Upper lobe of left lung (tissue), 6 donors: Measurements from ENCODE around the gene LASP1. TPM values are rescaled to one million over a fixed set of nuclear protein-coding genes. Genes with fewer than 3 reads are reported as not detected.

Source experiments
- ATAC-seq, 2 donors: fragments of 200-7000 bp; cut with Tn5 transposase; one replicate each; pipeline ENCODE4 v1.9.1; 2022; ENCODE audit warnings: mild to moderate bottlenecking in 2 of 2, moderate library complexity in 2 of 2; ENCODE audit not compliant: low FRiP score in 2 of 2
- DNase-seq, 2 donors: peaks; one replicate each; pipeline ENCODE4 v3.0.0-alpha.2; 2019 to 2020
- H3K27ac ChIP-seq, 4 donors: fragments of 200-600 bp; sonication (generic); one replicate each; pipeline ENCODE4 v1.5.1; 2016 to 2019
- H3K27me3 ChIP-seq, 4 donors: fragments of 200-600 bp; sonication (generic); one replicate each; pipeline ENCODE4 v1.5.1; 2017 to 2019
- H3K36me3 ChIP-seq, 4 donors: fragments of 200-600 bp; sonication (generic); one replicate each; pipeline ENCODE4 v1.5.1; 2016 to 2019
- H3K4me1 ChIP-seq, 4 donors: fragments of 200-600 bp; sonication (generic); one replicate each; pipeline ENCODE4 v1.5.1; 2018 to 2019
- H3K4me3 ChIP-seq, 4 donors: fragments of 200-600 bp; sonication (generic); one replicate each; pipeline ENCODE4 v1.5.1; 2017 to 2019; ENCODE audit warnings: mild to moderate bottlenecking in 2 of 4, moderate library complexity in 1 of 4
- H3K9me3 ChIP-seq, 4 donors: fragments of 200-600 bp; sonication (generic); one replicate each; pipeline ENCODE4 v1.5.1; 2018 to 2019
- CTCF ChIP-seq, 6 experiments: fragments of 450-650 bp in 4 of 6; fragments of 200-600 bp in 2 of 6; sonication (generic) in 2 of 6; IDR thresholded peaks; one replicate each; pipeline ENCODE4 v1.5.1; 2016 to 2019; ENCODE audit warnings: antibody characterized with exemption in 6 of 6
- EP300 ChIP-seq, 4 donors: sonication (generic); formaldehyde crosslinking; IDR thresholded peaks; one replicate each; pipeline ENCODE4 v1.5.1; 2017; ENCODE audit warnings: antibody characterized with exemption in 4 of 4, control low read depth in 2 of 4
- POLR2A ChIP-seq, 4 donors: fragments of 450-650 bp; IDR thresholded peaks; one replicate each; pipeline ENCODE4 v1.5.1; 2016 to 2017; ENCODE audit warnings: antibody characterized with exemption in 4 of 4, mild to moderate bottlenecking in 2 of 4
- POLR2AphosphoS5 ChIP-seq, 2 donors: sonication (generic); formaldehyde crosslinking; IDR thresholded peaks; one replicate each; pipeline ENCODE4 v1.5.1; 2017; ENCODE audit warnings: antibody characterized with exemption in 2 of 2
- WGBS, 2 donors: methylation state at CpG; one replicate each; pipeline ENCODE4 v1.1.5; 2017 to 2018; 5-methylcytosine and 5-hydroxymethylcytosine counted together
- total RNA-seq, 6 donors: library from RNA; depleted of rRNA in 4 of 6; stranded (reverse); fragments of >200 nt in 4 of 6; gene quantifications; one replicate each; pipeline versions ENCODE4 v1.1.0 to v1.2.1, GENCODE V29; 2016 to 2021
- donor health status: DM: no; HTN: no; CAD: no; lungs with moderate emphysema.
- donor health status: DM: no; HTN: yes; CAD: no; lungs with severe emphysema.

The LASP1 gene
- total RNA-seq, 6 donors from 2014 or later, result 97.9 to 168 (median 149) TPM

- ATAC-seq, result no peak
- DNase-seq, result no peak
- peaks cover 0 to 2% (median 0%) of the 10 kb centered on the region in 4 donors for H3K9me3 ChIP-seq
- no peak overlapping the region for H3K4me3 ChIP-seq
- H3K27ac ChIP-seq, result no peak overlapping the region
- TF ChIP-seq POLR2AphosphoS5 (IDR thresholded peaks at IDR 0.05) (no peak), EP300 (IDR thresholded peaks at IDR 0.05) (no peak), CTCF (IDR thresholded peaks at IDR 0.05) (no peak), POLR2A (IDR thresholded peaks at IDR 0.05) (no peak)
- H3K27me3 ChIP-seq, result no peaks in the 10 kb centered on the region
- WGBS, 2 donors, result 75 to 80% methylated on average over 11 of the region's 11 CpGs
- peaks cover 6 to 16% (median 8%) of the 10 kb centered on the region in 4 donors for H3K4me1 ChIP-seq
- H3K36me3 ChIP-seq, result no peaks in the 10 kb centered on the region
These were observed 5.0 kb upstream of the LASP1 start for GRCh38 chr17:38864636-38865398.

GRCh38 chr17:38867179-38867967 is 2.5 kb upstream of the LASP1 start:
- WGBS, 2 donors, result 38 to 43% methylated on average over 29 to 31 of the region's 31 CpGs
- peak overlapping the region in 3 of 4 donors; percentile 97 to 99 (median 97) for H3K4me3 ChIP-seq

GRCh38 chr17:38867968-38868816 is 1.7 kb upstream of the LASP1 start:
- peak in 1 of 2 donors; percentile 10 for ATAC-seq
- no peak for DNase-seq
- no peaks in the 10 kb centered on the region for H3K36me3 ChIP-seq
- peaks cover 24 to 37% (median 28%) of the 10 kb centered on the region in 4 donors for H3K4me1 ChIP-seq
- H3K27me3 ChIP-seq, result no peaks in the 10 kb centered on the region
- TF ChIP-seq POLR2AphosphoS5 (IDR thresholded peaks at IDR 0.05), result no peak
- no peak for TF ChIP-seq CTCF (IDR thresholded peaks at IDR 0.05)
- TF ChIP-seq POLR2A (IDR thresholded peaks at IDR 0.05), result no peak
- TF ChIP-seq EP300 (IDR thresholded peaks at IDR 0.05), result no peak
- peak overlapping the region in 3 of 4 donors; percentile 97 to 99 (median 97) for H3K4me3 ChIP-seq
- WGBS, 2 donors, result 26 to 29% methylated on average over 25 of the region's 25 CpGs
- H3K27ac ChIP-seq, result peak overlapping the region; percentile 93 to 99 (median 98)
- H3K9me3 ChIP-seq, result peaks cover 0 to 3% (median 0%) of the 10 kb centered on the region in 4 donors

More at GRCh38 chr17:38867179-38867967, 2.5 kb upstream of the LASP1 start:
- Histone ChIP-seq H3K36me3 (no peaks in the 10 kb centered on the region), H3K27ac (peak overlapping the region; percentile 93 to 99 (median 98)), H3K27me3 (no peaks in the 10 kb centered on the region), H3K9me3 (peaks cover 0 to 3% (median 0%) of the 10 kb centered on the region in 4 donors), H3K4me1 (peaks cover 16 to 29% (median 20%) of the 10 kb centered on the region in 4 donors)
- DNase-seq (no peak), ATAC-seq (peak in 1 of 2 donors; percentile 22)
- no peak for TF ChIP-seq EP300 (IDR thresholded peaks at IDR 0.05)
- TF ChIP-seq CTCF (IDR thresholded peaks at IDR 0.05), result peak in 3 of 6 experiments; percentile 15 to 41 (median 17)
- TF ChIP-seq POLR2A (IDR thresholded peaks at IDR 0.05), result no peak
- TF ChIP-seq POLR2AphosphoS5 (IDR thresholded peaks at IDR 0.05), result no peak

GRCh38 chr17:38868817-38869525 is 887 bp upstream of the LASP1 start:
- ATAC-seq, result peak; percentile 81 to 88
- TF ChIP-seq POLR2A (IDR thresholded peaks at IDR 0.05) (peak in 2 of 4 donors; percentile 23 to 51), CTCF (IDR thresholded peaks at IDR 0.05) (peak in 2 of 6 experiments; percentile 1 to 23), EP300 (IDR thresholded peaks at IDR 0.05) (no peak), POLR2AphosphoS5 (IDR thresholded peaks at IDR 0.05) (peak in 1 of 2 donors; percentile 53)
- DNase-seq, result peak; percentile 94 to 95
- H3K36me3 ChIP-seq, result no peaks in the 10 kb centered on the region
- 1% methylated on average over 26 of the region's 26 CpGs for whole genome bisulfite sequencing, 2 donors
- H3K4me1 ChIP-seq, result peaks cover 32 to 45% (median 36%) of the 10 kb centered on the region in 4 donors
- peak overlapping the region; percentile 78 to 99 (median 97) for H3K4me3 ChIP-seq
- peaks cover 0 to 3% (median 0%) of the 10 kb centered on the region in 4 donors for H3K9me3 ChIP-seq
- H3K27me3 ChIP-seq, result no peaks in the 10 kb centered on the region
- H3K27ac ChIP-seq, result peak overlapping the region; percentile 93 to 99 (median 98)
